SU-DHL-6 (cell line): ENCODE measurements around the gene UTS2R.

Experiments
- H2AFZ ChIP-seq: fragments of 200-600 bp; sonication (generic); 2 replicates; pipeline ENCODE4 v1.6.1; 2014; ENCODE audit warnings: low read depth, mild to moderate bottlenecking, moderate library complexity, mixed read lengths, antibody characterized with exemption, low read length; ENCODE audit not compliant: severe bottlenecking
- H3F3A ChIP-seq: fragments of 200-600 bp; shearing (Covaris generic); 2 replicates; pipeline ENCODE4 v1.6.0; 2016; ENCODE audit warnings: antibody characterized with exemption, mild to moderate bottlenecking; ENCODE audit not compliant: insufficient read depth
- H3K27ac ChIP-seq: fragments of 200-600 bp; sonication (generic); 2 replicates; pipeline ENCODE4 v1.5.1; 2016; ENCODE audit warnings: low read depth, mild to moderate bottlenecking, low read length, moderate library complexity, mixed read lengths
- H3K27me3 ChIP-seq: fragments of 200-600 bp; sonication (generic), shearing (Covaris generic); 2 replicates; pipeline ENCODE4 v1.6.0; 2014; ENCODE audit warnings: mild to moderate bottlenecking, low read length
- H3K36me3 ChIP-seq: fragments of 200-600 bp; sonication (generic); 2 replicates; pipeline ENCODE4 v1.6.1; 2014; ENCODE audit warnings: mild to moderate bottlenecking, low read length, mixed read lengths
- H3K4me2 ChIP-seq: fragments of 300-600, 200-600 bp; shearing (Covaris generic), sonication (generic); 2 replicates; pipeline ENCODE4 v1.6.0; 2014; ENCODE audit warnings: low read length, low read depth, mild to moderate bottlenecking; ENCODE audit not compliant: poor library complexity, severe bottlenecking
- H3K4me3 ChIP-seq: fragments of 200-600 bp; sonication (generic); 2 replicates; pipeline ENCODE4 v1.5.1; 2014; ENCODE audit warnings: antibody characterized with exemption, low read length, mild to moderate bottlenecking, mixed read lengths; ENCODE audit not compliant: insufficient read depth, poor library complexity, severe bottlenecking
- H3K79me2 ChIP-seq: fragments of 200-600 bp; sonication (generic); 2 replicates; pipeline ENCODE4 v1.6.1; 2014; ENCODE audit warnings: mild to moderate bottlenecking, low read length, moderate library complexity; ENCODE audit not compliant: insufficient read depth
- H3K9ac ChIP-seq: fragments of 200-600 bp; sonication (generic); 2 replicates; pipeline ENCODE4 v1.7.0; 2014; ENCODE audit warnings: mild to moderate bottlenecking, low read length
- H3K9me2 ChIP-seq: fragments of 200-600 bp; sonication (generic); replicated peaks from 2 replicates; pipeline ENCODE4 v1.6.1; 2014; ENCODE audit warnings: low read length; ENCODE audit not compliant: insufficient read depth
- H3K9me3 ChIP-seq: fragments of 200-600 bp; sonication (generic); 2 replicates; pipeline ENCODE4 v1.6.1; 2014; ENCODE audit warnings: low read length, mixed read lengths; ENCODE audit not compliant: insufficient read depth
- H4K20me1 ChIP-seq: fragments of 200-600 bp; sonication (generic); 2 replicates; pipeline ENCODE4 v1.6.1; 2014; ENCODE audit warnings: low read depth, mild to moderate bottlenecking, antibody characterized with exemption, low read length, moderate library complexity, mixed read lengths
- EZH2phosphoT487 ChIP-seq: fragments of 200-600 bp; sonication (generic), shearing (Covaris generic); conservative IDR thresholded peaks from 2 replicates; pipeline ENCODE4 v1.6.1; 2018; ENCODE audit warnings: mild to moderate bottlenecking, antibody characterized with exemption, low read length, moderate library complexity, mixed read lengths
- TF ChIP-seq, protein P1 (sequence below): fragments of 200-600 bp; sonication (generic); IDR thresholded peaks from one replicate; pipeline ENCODE4 v1.5.1; 2017; ENCODE audit warnings: antibody characterized with exemption, mild to moderate bottlenecking, low read length, moderate library complexity; ENCODE audit not compliant: insufficient read depth, poor library complexity, severe bottlenecking

UTS2R gene

DNA sequence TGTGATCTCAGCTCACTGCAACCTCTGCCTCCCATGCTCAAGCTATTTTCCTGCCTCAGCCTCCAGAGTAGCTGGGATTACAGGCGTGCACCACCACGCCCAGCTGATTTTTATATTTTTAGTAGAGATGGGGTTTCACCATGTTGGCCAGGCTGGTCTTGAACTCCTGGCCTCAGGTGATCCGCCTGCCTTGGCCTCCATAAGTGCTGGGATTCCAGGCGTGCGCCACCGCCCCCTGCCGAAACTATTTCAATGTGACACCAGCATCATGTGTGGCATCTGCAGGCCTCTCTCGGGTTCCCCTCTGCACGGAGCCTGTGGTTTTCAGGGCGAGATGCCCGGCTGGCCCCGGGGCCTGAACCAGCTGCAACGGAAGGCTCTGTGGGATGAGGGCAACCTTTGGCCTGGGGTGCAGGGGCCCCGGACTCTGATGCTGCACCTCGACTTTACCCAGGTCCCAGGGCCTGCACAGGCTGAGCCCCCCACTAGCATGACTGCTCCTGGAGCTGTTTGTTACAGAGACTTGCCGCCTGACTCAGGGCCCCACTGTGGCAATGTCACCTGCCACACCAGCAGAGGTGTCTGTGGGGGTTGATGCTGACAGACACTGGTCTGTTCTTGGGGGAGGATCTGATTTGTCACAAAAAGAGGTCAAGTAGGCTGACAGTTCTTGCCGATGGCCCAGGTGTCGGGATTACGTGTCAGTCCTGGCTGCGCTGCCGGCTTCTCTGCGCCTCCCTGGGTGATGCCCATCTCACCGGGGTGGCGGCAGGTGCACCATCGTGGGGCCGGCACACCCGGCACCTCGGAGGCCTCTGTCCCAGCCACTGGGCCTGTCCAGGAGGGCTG, 21.2 kb upstream of the UTS2R start:
- Histone ChIP-seq H3K9ac (no peak overlapping the region), H3F3A (peaks cover 8% of the 10 kb centered on the region)
- TF ChIP-seq EZH2phosphoT487, result no peak
- TF ChIP-seq, protein P1, sequence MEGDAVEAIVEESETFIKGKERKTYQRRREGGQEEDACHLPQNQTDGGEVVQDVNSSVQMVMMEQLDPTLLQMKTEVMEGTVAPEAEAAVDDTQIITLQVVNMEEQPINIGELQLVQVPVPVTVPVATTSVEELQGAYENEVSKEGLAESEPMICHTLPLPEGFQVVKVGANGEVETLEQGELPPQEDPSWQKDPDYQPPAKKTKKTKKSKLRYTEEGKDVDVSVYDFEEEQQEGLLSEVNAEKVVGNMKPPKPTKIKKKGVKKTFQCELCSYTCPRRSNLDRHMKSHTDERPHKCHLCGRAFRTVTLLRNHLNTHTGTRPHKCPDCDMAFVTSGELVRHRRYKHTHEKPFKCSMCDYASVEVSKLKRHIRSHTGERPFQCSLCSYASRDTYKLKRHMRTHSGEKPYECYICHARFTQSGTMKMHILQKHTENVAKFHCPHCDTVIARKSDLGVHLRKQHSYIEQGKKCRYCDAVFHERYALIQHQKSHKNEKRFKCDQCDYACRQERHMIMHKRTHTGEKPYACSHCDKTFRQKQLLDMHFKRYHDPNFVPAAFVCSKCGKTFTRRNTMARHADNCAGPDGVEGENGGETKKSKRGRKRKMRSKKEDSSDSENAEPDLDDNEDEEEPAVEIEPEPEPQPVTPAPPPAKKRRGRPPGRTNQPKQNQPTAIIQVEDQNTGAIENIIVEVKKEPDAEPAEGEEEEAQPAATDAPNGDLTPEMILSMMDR, result no peak

DNA sequence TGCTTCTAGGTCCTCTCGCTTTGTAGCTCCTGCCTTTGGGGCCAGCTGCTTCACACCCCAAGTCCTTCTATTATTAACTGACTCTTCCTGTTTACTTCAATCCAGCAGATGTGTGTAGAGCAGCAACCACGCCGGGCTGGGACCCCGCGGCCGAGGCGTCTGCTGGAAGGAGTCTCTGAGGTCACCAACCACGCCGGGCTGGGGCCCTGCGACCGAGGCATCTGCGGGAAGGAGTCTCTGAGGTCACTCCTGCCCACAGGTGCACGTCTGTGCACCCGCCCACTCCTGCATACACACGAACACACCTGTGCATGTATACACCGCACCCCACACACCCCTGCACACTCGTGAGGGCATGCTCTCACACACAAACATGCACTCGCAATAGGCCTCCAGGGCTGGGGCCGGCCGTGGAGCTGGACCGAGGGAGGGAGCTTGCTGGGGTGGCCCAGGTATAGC, 20.3 kb upstream of the UTS2R start:
- Histone ChIP-seq H3K9me3 (no peaks in the 10 kb centered on the region), H3K36me3 (no peaks in the 10 kb centered on the region), H3K27me3 (no peaks in the 10 kb centered on the region), H3F3A (peaks cover 8% of the 10 kb centered on the region), H4K20me1 (no peaks in the 10 kb centered on the region), H3K79me2 (no peaks in the 10 kb centered on the region), H3K27ac (peak overlapping the region; percentile 69), H3K4me2 (no peak overlapping the region), H2AFZ (no peak overlapping the region), H3K9ac (no peak overlapping the region), H3K9me2 (no peaks in the 10 kb centered on the region), H3K4me3 (no peak overlapping the region)
- TF ChIP-seq EZH2phosphoT487, result no peak
- TF ChIP-seq, protein P1, result no peak

More for the DNA sequence above, 21.2 kb upstream of the UTS2R start:
- H3K27ac ChIP-seq, result peak overlapping the region; percentile 69
- no peaks in the 10 kb centered on the region for H3K9me2 ChIP-seq
- no peaks in the 10 kb centered on the region for H3K36me3 ChIP-seq
- no peaks in the 10 kb centered on the region for H3K9me3 ChIP-seq
- H2AFZ ChIP-seq, result no peak overlapping the region
- H3K4me2 ChIP-seq, result no peak overlapping the region
- H3K4me3 ChIP-seq, result no peak overlapping the region
- no peaks in the 10 kb centered on the region for H3K79me2 ChIP-seq
- H4K20me1 ChIP-seq, result no peaks in the 10 kb centered on the region
- no peaks in the 10 kb centered on the region for H3K27me3 ChIP-seq

DNA sequence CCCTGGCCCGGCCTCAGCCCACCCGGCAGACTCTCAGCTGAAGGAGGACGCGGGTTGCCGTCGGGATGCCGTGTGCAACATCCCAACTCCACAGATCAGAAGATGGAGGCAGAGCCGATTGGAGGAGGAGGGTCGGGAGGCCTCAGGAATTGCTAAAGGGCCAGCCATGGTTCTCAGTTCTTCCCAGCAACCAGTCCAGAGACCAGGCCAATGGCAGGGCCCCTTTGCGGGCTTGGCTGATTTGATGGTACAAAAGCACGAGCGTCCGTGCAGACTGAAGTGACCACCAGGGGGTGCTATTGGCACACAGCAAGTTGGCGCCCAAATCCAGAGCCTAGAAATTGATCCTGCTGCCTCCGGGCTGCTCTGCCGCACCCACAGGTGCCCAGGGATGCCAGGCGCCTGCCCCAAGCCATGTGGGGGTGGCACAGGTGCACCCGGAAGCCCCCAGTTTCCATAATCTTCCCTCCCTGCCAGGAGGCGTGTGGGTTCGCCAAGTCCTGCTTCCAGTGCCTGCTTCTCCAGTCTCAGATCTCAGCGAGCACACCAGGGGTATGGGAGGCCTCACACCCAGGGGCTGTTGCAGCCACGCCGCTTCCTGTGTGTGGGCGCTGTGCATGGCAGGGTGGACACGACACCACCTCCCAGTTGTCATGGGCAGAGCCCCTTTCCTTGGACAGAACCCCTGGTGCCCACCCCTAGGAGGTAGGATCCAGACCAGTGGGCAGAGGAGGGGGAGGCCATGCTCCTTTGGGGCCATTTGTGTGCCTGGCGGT, 19.7 kb upstream of the UTS2R start:
- Histone ChIP-seq H3K79me2 (no peaks in the 10 kb centered on the region), H3K4me2 (no peak overlapping the region), H4K20me1 (no peaks in the 10 kb centered on the region), H3K9me3 (no peaks in the 10 kb centered on the region), H3K27me3 (no peaks in the 10 kb centered on the region), H2AFZ (no peak overlapping the region), H3K9ac (no peak overlapping the region), H3K9me2 (no peaks in the 10 kb centered on the region), H3F3A (peaks cover 8% of the 10 kb centered on the region), H3K36me3 (no peaks in the 10 kb centered on the region), H3K27ac (peak overlapping the region; percentile 69), H3K4me3 (no peak overlapping the region)
- TF ChIP-seq EZH2phosphoT487, result no peak
- TF ChIP-seq, protein P1, result peak; percentile 85
